Loucy (cell line): ENCODE measurements around the gene NRXN3.

ENCODE experiments used
- EZH2phosphoT487 ChIP-seq: fragments of 200-600 bp; IDR thresholded peaks from 2 replicates; pipeline ENCODE4 v1.6.1; 2018; ENCODE audit warnings: antibody characterized with exemption, mild to moderate bottlenecking, moderate library complexity, borderline replicate concordance
- TF ChIP-seq, protein P1 (sequence below): fragments of 200-600 bp; sonication (generic); conservative IDR thresholded peaks from 2 replicates; pipeline ENCODE4 v1.5.1; 2014; ENCODE audit warnings: mild to moderate bottlenecking, antibody characterized with exemption, low read length

DNA sequence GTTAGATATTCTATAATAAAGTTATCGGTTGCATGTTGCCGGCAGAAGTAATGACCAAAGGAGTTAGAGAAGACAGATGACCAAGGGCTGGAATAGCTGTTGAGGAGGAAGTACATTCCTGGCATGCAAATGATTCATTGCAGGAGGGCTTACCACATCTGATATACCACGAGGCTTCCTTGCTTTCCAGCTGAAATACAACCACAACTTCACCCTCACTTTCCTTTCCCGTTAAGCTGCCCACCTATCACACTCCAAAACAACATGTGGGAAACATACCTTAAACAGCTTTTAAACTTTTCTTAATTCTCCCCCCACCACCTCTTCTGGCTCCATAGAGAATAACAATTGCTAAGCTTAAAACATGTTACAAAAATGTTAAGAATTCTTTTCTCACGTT, 594.1 kb downstream of the NRXN3 start:
- TF ChIP-seq, protein P1, sequence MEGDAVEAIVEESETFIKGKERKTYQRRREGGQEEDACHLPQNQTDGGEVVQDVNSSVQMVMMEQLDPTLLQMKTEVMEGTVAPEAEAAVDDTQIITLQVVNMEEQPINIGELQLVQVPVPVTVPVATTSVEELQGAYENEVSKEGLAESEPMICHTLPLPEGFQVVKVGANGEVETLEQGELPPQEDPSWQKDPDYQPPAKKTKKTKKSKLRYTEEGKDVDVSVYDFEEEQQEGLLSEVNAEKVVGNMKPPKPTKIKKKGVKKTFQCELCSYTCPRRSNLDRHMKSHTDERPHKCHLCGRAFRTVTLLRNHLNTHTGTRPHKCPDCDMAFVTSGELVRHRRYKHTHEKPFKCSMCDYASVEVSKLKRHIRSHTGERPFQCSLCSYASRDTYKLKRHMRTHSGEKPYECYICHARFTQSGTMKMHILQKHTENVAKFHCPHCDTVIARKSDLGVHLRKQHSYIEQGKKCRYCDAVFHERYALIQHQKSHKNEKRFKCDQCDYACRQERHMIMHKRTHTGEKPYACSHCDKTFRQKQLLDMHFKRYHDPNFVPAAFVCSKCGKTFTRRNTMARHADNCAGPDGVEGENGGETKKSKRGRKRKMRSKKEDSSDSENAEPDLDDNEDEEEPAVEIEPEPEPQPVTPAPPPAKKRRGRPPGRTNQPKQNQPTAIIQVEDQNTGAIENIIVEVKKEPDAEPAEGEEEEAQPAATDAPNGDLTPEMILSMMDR, result no peak
- no peak for TF ChIP-seq EZH2phosphoT487
